Vagina (tissue), 2 donors: Measurements from ENCODE around the gene PDIK1L.

Source experiments
- CTCF ChIP-seq, 3 experiments: fragments of 450-650 bp in 2 of 3; fragments of 200-600 bp in 1 of 3; sonication (generic) in 1 of 3; IDR thresholded peaks; one replicate each; pipeline ENCODE4 v1.5.1; 2017 to 2019; ENCODE audit warnings: antibody characterized with exemption in 3 of 3, mild to moderate bottlenecking in 2 of 3, moderate library complexity in 2 of 3
- POLR2A ChIP-seq, 2 donors: fragments of 450-650 bp; IDR thresholded peaks; one replicate each; pipeline ENCODE4 v1.6.1; 2017; ENCODE audit warnings: antibody characterized with exemption in 2 of 2, mild to moderate bottlenecking in 2 of 2, moderate library complexity in 2 of 2

- no peak for TF ChIP-seq CTCF (IDR thresholded peaks at IDR 0.05)
- no peak for TF ChIP-seq POLR2A (IDR thresholded peaks at IDR 0.05)
Measured at GRCh38 chr1:26162220-26162709, 50.6 kb downstream of the PDIK1L start.
